ENCODE data around the gene GRHL1. TPM values are rescaled to one million over a fixed set of nuclear protein-coding genes. Genes with fewer than 3 reads are reported as not detected.

Gene GRHL1
- total RNA-seq, 1 experiment from 2014 or later: 11.6 TPM

DNA sequence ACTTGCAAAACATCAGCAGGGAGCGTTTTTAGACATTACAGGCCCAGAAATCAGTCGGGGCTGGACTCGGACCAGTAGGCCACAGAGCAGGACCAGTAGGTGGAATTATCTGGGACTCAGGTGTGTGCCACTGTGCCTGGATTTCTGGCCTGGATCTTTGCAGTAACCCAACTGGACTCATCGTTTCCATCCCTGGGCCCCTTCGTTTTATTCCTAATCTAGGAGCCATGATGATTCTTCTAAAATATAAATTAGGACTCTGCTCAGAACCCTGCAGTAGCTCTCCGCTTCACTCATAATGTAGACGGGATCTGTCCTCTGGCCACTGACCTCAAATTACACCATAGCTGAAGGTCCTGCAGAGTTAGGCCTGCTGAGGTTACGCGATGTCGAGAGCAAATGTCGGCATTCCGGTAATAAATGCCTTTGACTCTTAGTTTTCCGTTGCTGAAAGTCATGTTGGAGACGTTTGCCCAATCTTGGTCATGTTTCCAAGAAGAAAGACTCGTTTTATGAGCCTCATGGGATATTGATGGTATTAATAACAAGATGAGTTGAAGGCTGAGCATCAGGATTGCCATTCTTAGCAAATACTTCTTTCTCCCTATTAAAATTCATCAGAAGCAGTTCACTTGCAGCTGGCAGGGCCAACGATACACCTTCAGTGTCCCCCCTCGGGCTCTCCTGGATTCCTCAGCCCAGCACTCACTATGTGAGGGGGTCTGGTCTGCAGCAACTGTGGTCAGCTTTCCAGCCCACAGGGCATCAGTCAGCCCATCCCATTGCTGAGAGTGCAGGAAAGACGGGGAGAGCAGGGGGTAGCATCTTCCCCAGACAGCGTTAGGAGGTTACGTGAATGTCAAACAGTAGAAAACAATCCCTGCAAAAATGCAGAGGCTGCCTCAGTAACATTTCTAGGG, 52.0 kb downstream of the GRHL1 start:
- no peak for DNase-seq
- POLR2A ChIA-PET: no interaction called here
- no TSS peak for BruUV-seq (replicated peaks)
- CTCF ChIA-PET: no interaction called here
- Mint-ChIP-seq H3K36me3 (ENCODE audit: insufficient read depth, unreplicated experiment) (no peaks in the 10 kb centered on the region), H3K9me3 (ENCODE audit: unreplicated experiment) (no peaks in the 10 kb centered on the region), H3K4me1 (ENCODE audit: low read depth, unreplicated experiment) (no peaks in the 10 kb centered on the region), H3K4me3 (ENCODE audit: unreplicated experiment) (no peak overlapping the region), H3K27ac (ENCODE audit: unreplicated experiment) (no peak overlapping the region), H3K27me3 (ENCODE audit: insufficient read depth, unreplicated experiment) (no peaks in the 10 kb centered on the region)
- Histone ChIP-seq H3K4me1 (no peaks in the 10 kb centered on the region), H3K4me3 (ENCODE audit: low read depth, low read length) (no peak overlapping the region), H3K9me3 (no peaks in the 10 kb centered on the region), H3K36me3 (ENCODE audit: control insufficient read depth, insufficient read depth, low read length) (no peaks in the 10 kb centered on the region; the same call in 1 of the 2 replicates), H3K27me3 (replicated peaks; ENCODE audit: control insufficient read depth, insufficient read depth, low read length) (no peaks in the 10 kb centered on the region)
- intact Hi-C loops (cut with micrococcal nuclease; ENCODE audit: unreplicated experiment): no loop called here
- TF ChIP-seq, protein P1, sequence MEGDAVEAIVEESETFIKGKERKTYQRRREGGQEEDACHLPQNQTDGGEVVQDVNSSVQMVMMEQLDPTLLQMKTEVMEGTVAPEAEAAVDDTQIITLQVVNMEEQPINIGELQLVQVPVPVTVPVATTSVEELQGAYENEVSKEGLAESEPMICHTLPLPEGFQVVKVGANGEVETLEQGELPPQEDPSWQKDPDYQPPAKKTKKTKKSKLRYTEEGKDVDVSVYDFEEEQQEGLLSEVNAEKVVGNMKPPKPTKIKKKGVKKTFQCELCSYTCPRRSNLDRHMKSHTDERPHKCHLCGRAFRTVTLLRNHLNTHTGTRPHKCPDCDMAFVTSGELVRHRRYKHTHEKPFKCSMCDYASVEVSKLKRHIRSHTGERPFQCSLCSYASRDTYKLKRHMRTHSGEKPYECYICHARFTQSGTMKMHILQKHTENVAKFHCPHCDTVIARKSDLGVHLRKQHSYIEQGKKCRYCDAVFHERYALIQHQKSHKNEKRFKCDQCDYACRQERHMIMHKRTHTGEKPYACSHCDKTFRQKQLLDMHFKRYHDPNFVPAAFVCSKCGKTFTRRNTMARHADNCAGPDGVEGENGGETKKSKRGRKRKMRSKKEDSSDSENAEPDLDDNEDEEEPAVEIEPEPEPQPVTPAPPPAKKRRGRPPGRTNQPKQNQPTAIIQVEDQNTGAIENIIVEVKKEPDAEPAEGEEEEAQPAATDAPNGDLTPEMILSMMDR (IDR thresholded peaks at IDR 0.05; ENCODE audit: insufficient read depth in 1 of 2, low read depth in 1 of 2, low read length in 1 of 2, severe bottlenecking in 1 of 2, unreplicated experiment in 1 of 2): no peak

DNA sequence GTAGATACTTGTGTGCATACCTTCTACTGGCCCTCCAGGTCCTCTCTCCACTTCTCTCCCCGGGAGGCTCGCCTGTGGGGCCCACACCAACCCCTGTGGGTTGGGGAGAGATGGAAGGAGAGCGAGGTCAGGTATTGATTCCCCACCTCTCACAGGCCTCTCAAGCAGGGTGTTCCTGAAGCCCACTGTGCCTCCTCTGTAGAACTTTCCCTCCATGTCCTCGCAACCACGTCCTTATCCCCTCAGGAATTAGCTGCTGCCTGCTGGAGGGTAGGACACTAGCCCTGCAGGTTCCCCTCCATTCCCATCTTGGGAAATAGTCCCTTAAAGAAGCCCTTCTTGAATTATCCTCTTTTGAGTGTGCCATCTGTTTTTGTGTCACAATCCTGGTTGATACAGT, 52.9 kb downstream of the GRHL1 start:
- TF ChIP-seq, protein P1 (IDR thresholded peaks at IDR 0.05; ENCODE audit: insufficient read depth in 1 of 2, low read depth in 1 of 2, low read length in 1 of 2, severe bottlenecking in 1 of 2, unreplicated experiment in 1 of 2): no peak
- Mint-ChIP-seq H3K36me3 (ENCODE audit: insufficient read depth, unreplicated experiment) (no peaks in the 10 kb centered on the region), H3K27ac (ENCODE audit: unreplicated experiment) (no peak overlapping the region), H3K4me1 (ENCODE audit: low read depth, unreplicated experiment) (no peaks in the 10 kb centered on the region), H3K4me3 (ENCODE audit: unreplicated experiment) (no peak overlapping the region), H3K27me3 (ENCODE audit: insufficient read depth, unreplicated experiment) (no peaks in the 10 kb centered on the region), H3K9me3 (ENCODE audit: unreplicated experiment) (no peaks in the 10 kb centered on the region)
- intact Hi-C loops (cut with micrococcal nuclease; ENCODE audit: unreplicated experiment): no loop called here
- POLR2A ChIA-PET: no interaction called here
- no peaks in the 10 kb centered on the region; the same call in 1 of the 2 replicates for H3K36me3 ChIP-seq (ENCODE audit: control insufficient read depth, insufficient read depth, low read length)
- no peaks in the 10 kb centered on the region for H3K9me3 ChIP-seq
- CTCF ChIA-PET: no interaction called here
- no peak overlapping the region for H3K4me3 ChIP-seq (ENCODE audit: low read depth, low read length)
- no peak for DNase-seq
- H3K4me1 ChIP-seq: no peaks in the 10 kb centered on the region
- no TSS peak for BruUV-seq (replicated peaks)
- H3K27me3 ChIP-seq (replicated peaks; ENCODE audit: control insufficient read depth, insufficient read depth, low read length): no peaks in the 10 kb centered on the region

DNA sequence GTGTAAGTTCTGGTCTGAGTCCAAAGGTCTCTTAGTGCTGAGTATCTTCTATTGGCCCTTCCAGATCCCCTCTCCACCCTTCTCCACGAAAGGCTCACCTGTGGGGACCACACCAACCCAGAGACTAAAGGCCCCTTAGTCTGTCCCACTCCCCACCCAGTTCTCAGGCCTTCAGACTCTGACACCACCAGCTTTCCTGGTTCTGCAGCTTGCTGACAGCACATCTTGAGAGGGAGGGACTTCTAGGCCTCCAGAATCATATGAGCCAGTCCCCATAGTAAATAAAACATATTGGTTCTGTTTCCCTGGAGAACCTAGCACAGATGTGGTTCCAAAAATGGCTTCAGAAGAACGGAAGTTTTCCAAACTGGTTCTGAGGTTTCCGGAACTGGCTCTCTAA, 53.3 kb downstream of the GRHL1 start:
- H3K27ac Mint-ChIP-seq (ENCODE audit: unreplicated experiment): no peak overlapping the region
- H3K4me1 ChIP-seq: no peaks in the 10 kb centered on the region
- CTCF ChIA-PET: no interaction called here
- no TSS peak for BruUV-seq (replicated peaks)
- TF ChIP-seq, protein P1 (IDR thresholded peaks at IDR 0.05; ENCODE audit: insufficient read depth in 1 of 2, low read depth in 1 of 2, low read length in 1 of 2, severe bottlenecking in 1 of 2, unreplicated experiment in 1 of 2): no peak
- no peaks in the 10 kb centered on the region for H3K4me1 Mint-ChIP-seq (ENCODE audit: low read depth, unreplicated experiment)
- no peaks in the 10 kb centered on the region for H3K9me3 Mint-ChIP-seq (ENCODE audit: unreplicated experiment)
- intact Hi-C loops (cut with micrococcal nuclease; ENCODE audit: unreplicated experiment): no loop called here
- no peaks in the 10 kb centered on the region for H3K27me3 Mint-ChIP-seq (ENCODE audit: insufficient read depth, unreplicated experiment)
- no peak for DNase-seq
- H3K36me3 ChIP-seq (ENCODE audit: control insufficient read depth, insufficient read depth, low read length): no peaks in the 10 kb centered on the region; the same call in 1 of the 2 replicates
- no peaks in the 10 kb centered on the region for H3K9me3 ChIP-seq
- no peak overlapping the region for H3K4me3 Mint-ChIP-seq (ENCODE audit: unreplicated experiment)
- H3K27me3 ChIP-seq (replicated peaks; ENCODE audit: control insufficient read depth, insufficient read depth, low read length): no peaks in the 10 kb centered on the region
- no peaks in the 10 kb centered on the region for H3K36me3 Mint-ChIP-seq (ENCODE audit: insufficient read depth, unreplicated experiment)
- POLR2A ChIA-PET: no interaction called here
- H3K4me3 ChIP-seq (ENCODE audit: low read depth, low read length): no peak overlapping the region

All from Caco-2 (cell line).